HuH-7 (cell line): ENCODE measurements around the gene SMLR1.

Source experiments
- DNase-seq: peaks from one replicate; pipeline ENCODE4 v3.0.0; 2011; ENCODE audit warnings: low spot score

Gene SMLR1

GRCh38 chr6:130852844-130853554 is 25.8 kb downstream of the SMLR1 start:
- no peak for DNase-seq

GRCh38 chr6:130853555-130854183 is 26.5 kb downstream of the SMLR1 start:
- DNase-seq, result peak; percentile 15

GRCh38 chr6:130858054-130858453 is 30.8 kb downstream of the SMLR1 start:
- DNase-seq, result no peak

DNA sequence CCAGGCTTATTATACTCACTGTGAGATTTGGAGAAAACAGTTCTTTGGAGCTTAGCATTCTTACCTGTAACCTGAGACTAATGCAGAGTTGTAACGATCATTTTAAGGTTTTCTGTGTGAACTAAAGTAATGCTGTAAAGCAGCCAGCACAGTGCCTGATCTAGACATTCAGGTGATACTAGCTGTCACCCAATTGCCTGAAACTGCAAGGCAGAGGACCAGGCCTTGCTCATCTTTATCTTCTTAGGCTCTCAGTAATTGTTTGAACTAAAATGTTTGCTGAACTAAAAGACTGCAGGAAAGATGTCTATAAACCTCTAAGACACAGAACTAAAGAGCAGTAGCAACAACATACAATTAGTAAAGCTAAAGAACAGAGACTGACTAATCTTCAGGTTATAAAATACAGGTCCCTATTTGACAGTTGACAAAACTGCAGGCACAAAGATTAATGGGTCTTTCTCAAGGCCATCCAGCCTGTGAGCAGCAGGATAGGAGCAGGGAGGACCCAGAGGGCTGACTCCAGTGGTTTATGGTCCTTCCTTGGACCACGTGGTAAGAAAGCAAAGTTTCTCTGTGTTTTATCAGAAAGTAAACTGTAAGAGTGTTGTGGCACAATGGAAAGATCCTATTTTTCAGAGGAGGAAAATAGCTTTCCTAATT is 31.4 kb downstream of the SMLR1 start:
- peak; percentile 52 for DNase-seq

DNA sequence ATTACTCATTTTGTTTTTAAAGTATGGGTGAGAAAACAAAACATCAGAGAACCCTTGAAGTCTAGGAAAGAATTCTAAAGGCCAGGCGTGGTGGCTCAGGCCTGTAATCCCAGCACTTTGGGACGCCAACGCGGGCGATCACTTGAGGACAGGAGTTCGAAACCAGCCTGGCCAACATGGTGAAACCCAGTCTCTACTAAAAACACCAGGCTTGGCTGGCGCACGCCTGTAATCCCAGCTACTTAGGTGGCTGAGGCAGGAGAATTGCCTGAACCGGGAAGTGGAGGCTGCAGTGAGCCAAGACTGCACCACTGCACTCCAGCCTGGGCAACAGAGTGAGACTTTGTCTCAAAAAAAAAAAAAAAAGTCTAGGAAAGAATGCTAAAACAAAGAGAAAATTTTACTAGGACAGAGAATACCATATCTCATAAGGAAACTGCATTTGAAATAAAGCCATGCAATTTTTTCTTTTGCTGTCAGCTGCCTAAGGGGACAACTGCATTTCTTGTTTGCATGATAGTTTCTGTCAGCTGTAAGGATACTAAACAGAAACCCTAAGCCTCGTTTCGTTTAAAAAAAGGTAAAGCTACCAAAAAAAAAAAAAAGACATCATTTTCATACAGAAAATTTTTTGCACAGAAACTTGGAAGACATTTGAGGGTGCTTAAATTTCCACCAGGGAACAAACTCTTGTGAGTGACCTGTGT is 32.1 kb downstream of the SMLR1 start:
- no peak for DNase-seq

GRCh38 chr6:130862370-130862769 is 35.2 kb downstream of the SMLR1 start:
- DNase-seq, result no peak

DNA sequence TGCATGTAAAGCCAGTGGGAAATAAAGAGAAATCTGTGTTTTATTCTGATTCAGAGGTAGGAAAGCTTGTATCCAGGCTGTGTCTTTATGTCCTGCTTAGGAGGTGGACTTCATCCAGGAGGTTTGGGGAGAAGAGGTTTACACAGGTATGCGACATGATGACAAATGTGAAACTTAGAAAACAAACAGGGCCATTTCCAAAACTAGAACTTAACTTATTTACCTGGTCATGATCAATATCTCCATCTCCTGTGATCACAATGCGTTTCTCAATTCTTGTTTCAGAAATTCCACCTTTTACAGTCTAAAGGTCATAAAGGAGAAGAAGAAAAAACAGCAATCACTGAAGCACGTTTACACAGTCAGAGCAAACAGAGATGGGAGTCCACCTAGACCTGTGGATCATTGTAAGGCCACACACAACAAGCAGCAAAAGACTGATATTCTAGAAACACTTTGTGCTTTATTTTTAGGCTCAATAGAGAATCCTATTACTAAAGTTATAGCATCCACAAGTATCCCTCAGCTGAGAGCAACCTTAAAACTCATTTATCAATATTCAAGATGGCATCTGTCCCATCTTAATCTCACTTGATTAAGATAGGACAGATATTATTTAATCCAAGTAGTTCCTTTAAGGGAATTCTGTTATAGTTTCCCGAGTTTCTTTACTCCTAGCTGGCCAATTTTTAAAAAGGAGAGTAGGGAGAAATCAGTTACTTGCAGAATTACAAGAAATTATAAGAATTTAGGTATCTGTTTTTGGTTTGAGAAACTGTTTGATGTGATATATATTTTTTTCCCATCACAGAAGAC is 36.4 kb downstream of the SMLR1 start:
- DNase-seq, result peak; percentile 49

DNA sequence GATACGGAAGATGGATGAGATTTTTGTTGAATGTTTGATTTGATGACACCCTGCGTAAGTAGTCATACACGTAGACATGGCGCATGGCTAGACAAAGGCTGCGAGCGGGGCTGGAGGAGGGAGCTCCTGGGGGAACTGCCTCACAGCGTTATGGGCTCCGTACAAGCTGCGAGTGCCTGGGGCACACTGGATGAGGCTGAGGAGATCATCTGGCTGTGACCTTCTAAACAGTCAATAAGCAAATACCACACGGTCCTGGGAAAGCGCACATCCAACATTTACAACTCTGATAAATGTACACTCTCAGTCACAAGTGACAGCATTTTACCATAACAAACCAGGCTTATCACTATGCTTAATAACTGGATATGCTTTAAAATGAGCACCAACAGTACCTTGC is 37.1 kb downstream of the SMLR1 start:
- peak; percentile 26 for DNase-seq

- DNase-seq, result no peak
Observed at GRCh38 chr6:130865793-130866192, 38.6 kb downstream of the SMLR1 start.

- DNase-seq, result no peak
Observed at GRCh38 chr6:130869681-130870080, 42.5 kb downstream of the SMLR1 start.

DNA sequence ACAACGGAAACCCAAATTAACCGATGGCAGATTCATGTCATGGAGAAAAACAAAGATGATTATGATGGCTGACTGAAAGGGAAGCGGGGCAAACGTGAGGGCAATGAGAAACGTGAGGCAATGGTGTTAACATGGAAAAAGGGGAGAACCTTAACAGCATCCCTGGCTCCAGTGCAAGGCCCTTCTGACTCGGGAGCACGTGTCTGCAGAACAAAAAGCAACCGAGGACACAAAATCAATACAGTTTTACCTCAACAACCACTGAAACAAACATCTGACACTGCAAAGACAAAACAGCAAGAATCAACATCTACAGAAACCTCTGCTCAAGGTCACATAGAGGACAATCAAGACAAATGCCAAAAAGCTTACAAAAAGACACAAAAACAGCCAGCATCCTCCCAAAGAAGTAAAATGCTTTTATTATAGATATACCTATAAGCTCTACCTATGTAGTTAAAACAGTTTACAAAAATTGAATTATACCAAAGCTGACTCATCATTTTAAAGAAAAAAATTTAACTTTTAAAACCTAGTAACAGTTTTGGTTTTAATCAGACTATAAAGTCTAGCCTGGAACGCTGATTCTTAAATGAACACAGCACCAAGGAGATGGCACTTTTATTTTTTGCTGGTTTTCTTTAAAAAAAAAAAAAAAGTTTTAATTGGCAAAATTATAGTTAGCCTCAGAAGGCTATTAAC is 43.1 kb downstream of the SMLR1 start:
- no peak for DNase-seq

GRCh38 chr6:130872250-130873095 is 45.3 kb downstream of the SMLR1 start:
- peak; percentile 38 for DNase-seq

GRCh38 chr6:130873746-130874145 is 46.5 kb downstream of the SMLR1 start:
- no peak for DNase-seq

DNA sequence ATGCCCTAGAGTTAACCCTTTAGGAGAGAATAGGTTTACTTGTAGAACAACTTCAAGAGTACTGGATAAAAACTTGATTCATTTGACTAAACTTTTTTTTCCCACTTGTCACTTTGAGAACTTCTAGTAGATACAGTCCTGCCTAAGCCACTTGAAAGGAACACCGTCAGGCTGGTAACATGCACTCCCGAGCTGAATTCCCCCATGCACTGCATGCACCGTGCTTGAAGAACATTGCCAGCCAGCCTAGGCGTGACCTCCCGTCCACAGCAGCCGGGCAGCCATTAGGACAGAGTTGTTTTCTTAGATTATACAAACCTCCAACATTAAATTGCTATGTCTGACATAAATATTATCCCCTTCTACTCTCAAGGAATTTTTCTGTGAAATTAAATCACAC is 52.6 kb downstream of the SMLR1 start:
- DNase-seq, result no peak

DNA sequence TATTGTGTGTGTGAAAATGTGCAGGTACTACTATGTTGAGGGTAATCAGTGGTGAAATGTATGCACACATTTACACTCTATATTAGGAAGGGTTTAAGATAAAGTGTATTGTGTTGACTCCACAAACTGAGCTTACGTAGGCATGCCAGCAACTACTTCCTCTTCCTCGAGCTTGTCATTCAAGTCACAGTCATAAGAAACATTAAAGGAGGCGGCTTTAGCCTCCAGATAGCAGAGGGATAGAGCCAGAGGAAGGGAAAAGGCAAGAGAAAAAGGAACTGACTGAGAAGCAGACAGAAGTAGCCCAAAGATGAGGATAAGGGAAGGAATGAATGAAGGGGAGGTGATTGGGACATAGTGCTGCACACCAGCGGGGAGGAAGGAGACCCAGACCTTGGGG is 55.2 kb downstream of the SMLR1 start:
- no peak for DNase-seq

DNA sequence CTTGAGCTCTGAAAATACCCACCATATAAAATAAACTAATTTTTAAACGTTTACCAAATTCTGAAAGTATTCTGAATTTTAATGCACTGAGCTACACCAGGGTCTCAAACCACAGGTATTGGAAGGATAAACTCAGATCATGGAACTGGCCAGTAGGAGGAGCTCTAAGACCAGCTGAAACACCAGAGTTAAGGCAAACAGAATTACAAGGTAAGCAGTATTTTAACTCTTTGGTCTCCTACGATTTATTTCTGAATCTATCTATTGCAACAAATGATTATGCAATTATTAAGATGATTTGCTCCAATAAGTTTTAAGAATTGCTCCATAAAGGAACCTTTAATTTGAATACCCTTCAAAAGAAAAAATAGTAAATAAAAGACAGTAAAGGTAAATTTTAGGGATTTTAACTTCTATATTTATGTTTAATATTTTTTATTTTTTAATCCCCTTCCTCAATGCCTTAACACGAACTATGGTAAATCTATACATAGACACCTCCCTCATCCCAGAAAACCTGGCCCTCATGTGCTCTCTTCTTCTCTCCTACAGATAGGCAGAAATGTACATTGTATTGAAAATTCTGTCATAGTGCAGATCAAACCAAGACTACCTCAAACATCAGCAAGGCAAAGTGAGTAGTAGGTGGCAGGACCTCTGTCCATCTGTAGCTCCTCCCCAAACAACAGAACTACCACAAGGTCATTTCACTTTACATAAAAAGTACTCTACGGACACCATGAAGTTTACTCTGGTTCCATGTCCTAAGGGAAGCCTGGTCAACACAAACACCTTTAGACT is 58.4 kb downstream of the SMLR1 start:
- peak; percentile 56 for DNase-seq
